Spleen (tissue), 7 donors: ENCODE measurements around the gene GPATCH4.

Source experiments
- POLR2A ChIP-seq, 3 donors: fragments of 450-650 bp; IDR thresholded peaks; one replicate each; pipeline ENCODE4 v1.5.1; 2017; ENCODE audit warnings: antibody characterized with exemption in 3 of 3, mild to moderate bottlenecking in 1 of 3
- POLR2AphosphoS5 ChIP-seq, 3 donors: sonication (generic); formaldehyde crosslinking; IDR thresholded peaks; one replicate each; pipeline ENCODE4 v1.5.1; 2017; ENCODE audit warnings: antibody characterized with exemption in 3 of 3
- TF ChIP-seq, protein P1 (sequence below), 11 experiments: fragments of 200-600 bp in 7 of 11; fragments of 450-650 bp in 4 of 11; sonication (generic) in 4 of 11; IDR thresholded peaks in 8 of 11; conservative IDR thresholded peaks in 3 of 11; 1 replicate in 7 of 11; 2 replicates in 4 of 11; pipeline versions ENCODE4 v1.4.0 to v1.8.0; 2016 to 2021; ENCODE audit warnings: antibody characterized with exemption in 11 of 11, inconsistent platforms in 4 of 11, mild to moderate bottlenecking in 1 of 11
- donor health status: DM: no; HTN: no; CAD: no; lungs with moderate emphysema.
- donor health status: DM: no; HTN: no; CAD: no.
- donor health status: DM: no; HTN: no; CAD: no.

DNA sequence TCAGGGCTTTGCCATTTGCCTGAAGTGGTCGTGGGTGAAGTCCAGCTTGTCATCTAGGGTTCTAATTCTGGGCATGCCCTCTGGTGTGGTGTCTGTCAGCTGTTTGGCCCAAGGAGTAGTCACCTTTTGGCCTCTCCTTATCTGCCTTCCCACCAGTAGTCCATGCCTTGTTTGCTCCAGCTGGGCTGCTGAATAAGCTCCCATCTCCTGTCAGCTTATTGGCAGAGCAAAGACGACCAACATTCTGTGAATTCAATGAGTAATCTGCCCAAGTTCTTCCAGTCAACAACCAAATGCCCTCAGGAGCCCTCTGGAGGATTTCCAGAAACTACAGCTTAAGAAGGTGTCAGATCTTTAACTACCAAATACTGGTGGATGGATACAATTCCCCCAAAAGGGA is 47.7 kb upstream of the GPATCH4 start:
- TF ChIP-seq, protein P1, sequence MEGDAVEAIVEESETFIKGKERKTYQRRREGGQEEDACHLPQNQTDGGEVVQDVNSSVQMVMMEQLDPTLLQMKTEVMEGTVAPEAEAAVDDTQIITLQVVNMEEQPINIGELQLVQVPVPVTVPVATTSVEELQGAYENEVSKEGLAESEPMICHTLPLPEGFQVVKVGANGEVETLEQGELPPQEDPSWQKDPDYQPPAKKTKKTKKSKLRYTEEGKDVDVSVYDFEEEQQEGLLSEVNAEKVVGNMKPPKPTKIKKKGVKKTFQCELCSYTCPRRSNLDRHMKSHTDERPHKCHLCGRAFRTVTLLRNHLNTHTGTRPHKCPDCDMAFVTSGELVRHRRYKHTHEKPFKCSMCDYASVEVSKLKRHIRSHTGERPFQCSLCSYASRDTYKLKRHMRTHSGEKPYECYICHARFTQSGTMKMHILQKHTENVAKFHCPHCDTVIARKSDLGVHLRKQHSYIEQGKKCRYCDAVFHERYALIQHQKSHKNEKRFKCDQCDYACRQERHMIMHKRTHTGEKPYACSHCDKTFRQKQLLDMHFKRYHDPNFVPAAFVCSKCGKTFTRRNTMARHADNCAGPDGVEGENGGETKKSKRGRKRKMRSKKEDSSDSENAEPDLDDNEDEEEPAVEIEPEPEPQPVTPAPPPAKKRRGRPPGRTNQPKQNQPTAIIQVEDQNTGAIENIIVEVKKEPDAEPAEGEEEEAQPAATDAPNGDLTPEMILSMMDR (IDR thresholded peaks at IDR 0.05 in 8 of 11, conservative IDR thresholded peaks at IDR 0.05 in 3 of 11), result no peak
- TF ChIP-seq POLR2AphosphoS5 (IDR thresholded peaks at IDR 0.05), result no peak
- no peak for TF ChIP-seq POLR2A (IDR thresholded peaks at IDR 0.05)
